LNCAP (cell line): ENCODE data around the gene MMP11.

Experiments used
- CTCF ChIP-seq: fragments of 450-650 bp; IDR thresholded peaks from 2 replicates; pipeline ENCODE4 v1.5.1; 2017; ENCODE audit warnings: mild to moderate bottlenecking

Gene MMP11

GRCh38 chr22:23754220-23754919, 18.3 kb upstream of the MMP11 start, which contains the start of gene VPREB3:
TSS of gene VPREB3 (minus strand) at chr22:23754425. CDS start at chr22:23754363, 62 bp downstream.
- no peak for TF ChIP-seq CTCF

DNA sequence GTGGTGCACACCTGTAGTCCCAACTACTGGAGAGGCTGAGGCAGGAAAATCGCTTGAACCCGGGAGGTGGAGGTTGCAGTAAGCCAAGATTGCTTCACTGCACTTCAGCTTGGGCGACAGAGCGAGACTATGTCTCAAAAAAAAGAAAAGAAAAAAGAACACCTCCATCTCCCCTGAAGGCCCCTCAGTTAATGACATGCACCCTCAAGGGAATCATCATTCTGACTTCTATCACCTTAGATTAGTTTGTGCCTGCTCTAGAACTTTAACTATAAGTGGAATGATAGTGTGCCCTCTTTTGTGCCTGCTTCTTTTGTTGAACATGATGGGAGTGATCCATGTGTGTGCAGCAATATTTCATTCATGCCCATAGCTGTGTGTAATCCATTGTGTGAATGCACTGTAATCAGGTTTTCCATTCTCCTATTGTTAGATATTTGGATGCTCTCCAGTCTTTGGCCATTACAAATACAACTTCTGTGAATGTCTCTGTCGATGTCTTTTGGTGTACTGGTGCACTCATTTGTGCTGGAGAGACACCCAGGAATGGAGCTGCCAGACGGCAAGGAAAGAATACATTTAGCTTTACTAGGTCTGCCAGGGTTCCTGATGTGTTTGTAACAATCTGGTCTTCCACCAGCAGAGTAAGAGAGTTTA, 17.5 kb upstream of the MMP11 start:
- TF ChIP-seq CTCF, result no peak

DNA sequence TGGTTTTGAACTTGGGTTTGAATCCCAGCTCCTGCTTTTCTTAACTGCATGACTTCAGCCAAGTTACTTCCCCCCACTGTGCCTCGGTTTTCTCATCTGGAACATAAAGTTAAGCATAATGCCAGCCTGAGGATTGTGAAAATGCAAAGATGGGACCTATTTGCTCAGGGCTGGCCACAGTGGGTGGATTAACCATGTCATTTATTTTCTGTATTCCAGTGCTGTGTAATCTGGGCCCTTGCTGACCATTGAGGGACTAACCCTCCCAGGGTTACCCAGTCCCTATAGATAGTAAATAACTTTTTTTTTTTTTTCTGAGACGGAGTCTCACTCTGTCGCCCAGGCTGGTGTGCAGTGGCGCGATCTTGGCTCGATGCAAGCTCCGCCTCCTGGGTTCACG, 16.9 kb upstream of the MMP11 start:
- no peak for TF ChIP-seq CTCF

GRCh38 chr22:23756891-23757290, 15.8 kb upstream of the MMP11 start:
- no peak for TF ChIP-seq CTCF

DNA sequence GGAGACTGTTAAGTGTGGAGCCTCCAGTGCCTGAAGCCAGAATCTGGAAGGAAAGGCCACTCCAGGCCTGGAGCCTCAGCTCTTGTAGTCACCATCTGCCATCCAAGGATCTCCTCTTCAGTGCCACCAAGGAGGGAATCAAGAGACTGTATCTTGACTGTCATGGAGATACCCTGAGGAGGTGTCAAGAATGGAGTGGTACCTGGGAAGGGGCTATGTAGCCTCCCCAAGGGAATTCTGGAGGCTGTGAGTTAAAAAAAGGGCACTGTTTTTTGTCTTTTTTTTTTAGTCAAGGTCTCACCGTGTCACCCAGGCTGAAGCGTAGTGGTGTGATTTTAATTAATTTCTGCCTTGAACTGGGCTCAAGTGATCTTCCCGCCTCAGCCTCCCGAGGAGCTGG, 13.1 kb upstream of the MMP11 start:
- no peak for TF ChIP-seq CTCF

GRCh38 chr22:23760056-23760455, 12.6 kb upstream of the MMP11 start:
- TF ChIP-seq CTCF, result no peak

DNA sequence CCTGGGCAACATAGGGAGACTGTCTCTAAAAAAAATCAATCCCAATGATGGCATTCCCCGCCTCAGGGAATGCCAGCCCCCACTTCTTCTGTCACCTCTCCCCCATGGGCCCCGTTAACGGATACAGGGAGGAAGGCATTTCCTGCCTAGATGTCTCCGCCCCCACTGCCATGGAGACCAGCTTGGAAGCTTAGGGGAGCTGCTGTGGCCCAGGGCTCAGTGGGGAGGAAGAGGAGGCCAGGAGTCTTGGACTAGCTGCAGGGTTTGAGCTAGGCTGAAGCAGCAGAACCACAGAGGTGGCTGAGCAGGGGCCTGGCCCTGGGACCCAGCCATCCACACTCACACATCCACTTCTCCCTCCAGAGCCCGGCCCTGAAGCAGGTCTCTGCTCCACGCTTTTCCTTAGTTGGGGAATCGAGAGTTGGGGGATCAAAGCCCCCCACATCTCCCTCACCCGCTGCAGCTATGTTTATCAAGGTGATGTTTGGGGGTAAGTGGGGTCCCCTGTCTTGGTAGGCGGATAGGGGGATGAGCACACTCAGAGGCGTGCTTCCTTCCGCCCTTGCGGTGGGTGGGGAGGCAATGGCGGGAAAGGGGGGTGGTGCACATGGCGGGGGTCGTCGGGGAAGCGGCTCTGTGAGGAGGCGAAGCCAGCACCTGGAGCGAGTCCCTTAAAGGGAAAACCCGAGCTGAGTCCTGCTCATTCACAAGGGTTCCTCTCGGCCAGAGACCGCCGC, 9.6 kb upstream of the MMP11 start, which contains the start of gene C22orf15:
Gene C22orf15, plus strand, starts transcription at position 149 of the 737 bp plus-strand sequence. Its CDS starts 317 bp downstream, at position 466.
- TF ChIP-seq CTCF, result no peak
